Activated B cell treated with CpG ODN at 0.5 μM for 24 hours (primary cell): ENCODE data around the gene AZGP1. TPM values are rescaled to one million over a fixed set of nuclear protein-coding genes. Genes with fewer than 3 reads are reported as not detected.

Source experiments
- ATAC-seq: fragments of 200-7000 bp; cut with Tn5 transposase; one replicate; pipeline ENCODE4 v1.10.0; 2021; ENCODE audit warnings: low read depth, mild to moderate bottlenecking, moderate library complexity
- CTCF ChIA-PET: fragments of 350-600 bp; sonication (Branson Sonifier 250); formaldehyde crosslinking; loops from one replicate; lab custom pipeline; 2021; ENCODE audit warnings: antibody characterized with exemption; lab: Charles Lee
- POLR2A ChIA-PET: fragments of 350-600 bp; sonication (Branson Sonifier 250); formaldehyde crosslinking; loops from one replicate; lab custom pipeline; 2021; ENCODE audit warnings: antibody characterized with exemption; lab: Charles Lee
- DNase-seq: peaks from one replicate; pipeline ENCODE4 v3.0.0; 2022
- H3K27ac Mint-ChIP-seq: one replicate; pipeline ENCODE4 v1.8.0; 2020; ENCODE audit warnings: mixed read lengths
- H3K27me3 Mint-ChIP-seq: one replicate; pipeline ENCODE4 v1.8.0; 2021; ENCODE audit warnings: mixed read lengths
- H3K36me3 Mint-ChIP-seq: one replicate; pipeline ENCODE4 v1.8.0; 2021; ENCODE audit warnings: low read depth, mixed read lengths
- H3K4me1 Mint-ChIP-seq: one replicate; pipeline ENCODE4 v1.8.0; 2021; ENCODE audit warnings: mixed read lengths
- H3K4me3 Mint-ChIP-seq: one replicate; pipeline ENCODE4 v1.8.0; 2020; ENCODE audit warnings: mild to moderate bottlenecking, mixed read lengths
- H3K9me3 Mint-ChIP-seq: one replicate; pipeline ENCODE4 v1.8.0; 2020; ENCODE audit warnings: mixed read lengths
- CTCF ChIP-seq: fragments of 200-600 bp; IDR thresholded peaks from one replicate; pipeline ENCODE4 v1.8.0; 2022; ENCODE audit warnings: antibody characterized with exemption, mild to moderate bottlenecking
- intact Hi-C: fragments of 100-400 bp; cut with micrococcal nuclease; formaldehyde crosslinking; loops from one replicate; pipeline ENCODE4 v1.15.1; 2024
- total RNA-seq: library from RNA; stranded (reverse); gene quantifications from 2 replicates; pipeline ENCODE4 v1.2.3, GENCODE V29; 2022

The AZGP1 gene
- total RNA-seq, 1 donor from 2014 or later, result not detected

GRCh38 chr7:99949645-99950228 is 26.1 kb downstream of the AZGP1 start:
- Mint-ChIP-seq H3K9me3 (peaks cover 9% of the 10 kb centered on the region), H3K27ac (no peak overlapping the region), H3K36me3 (no peaks in the 10 kb centered on the region), H3K4me3 (no peak overlapping the region), H3K4me1 (peaks cover 1% of the 10 kb centered on the region), H3K27me3 (peaks cover 24% of the 10 kb centered on the region)
- DNase-seq (no peak), ATAC-seq (no peak)
- POLR2A ChIA-PET, result interaction anchor here (0.5 to 1.4 kb wide), 3 partner anchors 31 to 154 kb away, joined by 3 read pairs; no protein-coding TSS in a partner anchor
- intact Hi-C loops, result loop anchor here (1.0 kb wide), 1 partner anchor 36 kb away; no protein-coding TSS in a partner anchor
- no peak for TF ChIP-seq CTCF
- CTCF ChIA-PET, result interaction anchor here (0.9 kb wide), 1 partner anchor 36 kb away, joined by 4 read pairs; no protein-coding TSS in a partner anchor

GRCh38 chr7:99947608-99948007 is 28.2 kb downstream of the AZGP1 start:
- TF ChIP-seq CTCF, result no peak
- no peak for DNase-seq
- Mint-ChIP-seq H3K9me3 (peaks cover 11% of the 10 kb centered on the region), H3K27ac (no peak overlapping the region), H3K36me3 (no peaks in the 10 kb centered on the region), H3K4me1 (peaks cover 14% of the 10 kb centered on the region), H3K27me3 (peaks cover 23% of the 10 kb centered on the region), H3K4me3 (no peak overlapping the region)
- CTCF ChIA-PET, result no interaction called here
- POLR2A ChIA-PET, result no interaction called here
- ATAC-seq, result no peak
- intact Hi-C loops, result no loop called here

DNA sequence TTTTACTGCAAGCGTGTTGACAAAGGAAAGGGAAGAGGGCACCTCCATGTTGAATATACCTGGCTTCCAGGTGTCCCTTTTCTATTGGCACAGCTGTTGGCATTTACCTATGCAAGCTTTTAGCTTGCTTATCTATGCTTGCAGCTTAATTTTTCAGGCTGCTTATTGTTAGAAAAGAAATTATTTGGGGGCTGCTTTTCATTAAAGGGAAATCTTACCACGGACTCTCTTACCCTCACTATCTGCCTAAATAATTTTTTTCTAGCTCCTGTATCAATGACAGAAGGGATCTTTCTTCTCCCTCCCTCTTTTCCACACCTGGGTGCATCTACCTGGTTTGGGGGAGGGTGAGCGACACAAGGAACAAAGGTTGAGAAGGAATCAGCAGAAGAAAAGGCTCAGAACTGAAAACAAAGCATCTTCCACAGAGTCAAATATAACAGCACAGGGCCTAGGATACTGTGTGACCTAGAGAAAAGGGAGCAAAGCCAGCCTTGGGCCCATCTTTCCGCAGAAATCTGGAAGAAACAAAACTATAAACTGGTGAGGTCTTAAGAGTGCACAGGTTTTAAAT is 31.2 kb downstream of the AZGP1 start:
- no peak for ATAC-seq
- intact Hi-C loops, result no loop called here
- TF ChIP-seq CTCF, result no peak
- Mint-ChIP-seq H3K9me3 (peaks cover 3% of the 10 kb centered on the region), H3K36me3 (no peaks in the 10 kb centered on the region), H3K4me3 (no peak overlapping the region), H3K4me1 (peaks cover 14% of the 10 kb centered on the region), H3K27me3 (peaks cover 32% of the 10 kb centered on the region), H3K27ac (no peak overlapping the region)
- DNase-seq, result no peak
- ChIA-PET POLR2A (interaction anchor here (0.6 to 1.7 kb wide), 4 partner anchors 26 to 572 kb away, joined by 3 to 5 read pairs (median 5); partner anchors contain the start of genes BUD31 and TRIM4), CTCF (no interaction called here)

- intact Hi-C loops, result no loop called here
- DNase-seq, result no peak
- Mint-ChIP-seq H3K27ac (no peak overlapping the region), H3K4me1 (peaks cover 14% of the 10 kb centered on the region), H3K9me3 (peaks cover 8% of the 10 kb centered on the region), H3K36me3 (no peaks in the 10 kb centered on the region), H3K4me3 (peak overlapping the region; percentile 67), H3K27me3 (peaks cover 34% of the 10 kb centered on the region)
- ChIA-PET POLR2A (interaction anchor here (0.6 to 1.7 kb wide), 3 partner anchors 25 to 573 kb away, joined by 5 read pairs; partner anchors contain the start of gene TRIM4), CTCF (no interaction called here)
- peak; percentile 28 for ATAC-seq
- no peak for TF ChIP-seq CTCF
Measured at GRCh38 chr7:99943641-99944496, 32.0 kb downstream of the AZGP1 start.
